Pancreas (tissue), 10 donors: ENCODE results near the gene DNAH17. TPM values are rescaled to one million over a fixed set of nuclear protein-coding genes. Genes with fewer than 3 reads are reported as not detected.

ENCODE experiments used
- ATAC-seq, 4 donors: fragments of 200-7000 bp; cut with Tn5 transposase; one replicate each; pipeline versions ENCODE4 v1.8.0 to v1.9.1; 2020; ENCODE audit warnings: mild to moderate bottlenecking in 4 of 4, moderate library complexity in 4 of 4
- DNase-seq, 6 donors: peaks; one replicate each; pipeline ENCODE4 v3.0.0-alpha.2; 2020
- FAIRE-seq: peaks from 2 replicates; lab custom pipeline; 2012; peaks lifted over from hg19 to GRCh38; lab: Jason Lieb, UNC
- H3K27ac ChIP-seq, 4 donors: fragments of 200-600 bp; sonication (generic); 1 replicate in 3 of 4; 2 replicates in 1 of 4; pipeline versions ENCODE4 v1.5.0 to v1.8.0; 2020
- H3K27me3 ChIP-seq, 4 donors: fragments of 200-600 bp; one replicate each; pipeline ENCODE4 v1.8.0; 2021
- H3K36me3 ChIP-seq, 3 donors: fragments of 200-600 bp; sonication (generic) in 1 of 3; one replicate each; pipeline versions ENCODE4 v1.5.0 to v1.8.0; 2020 to 2021
- H3K4me1 ChIP-seq, 3 donors: fragments of 200-600 bp; one replicate each; pipeline ENCODE4 v1.8.0; 2021
- H3K4me3 ChIP-seq, 4 donors: fragments of 200-600 bp; sonication (generic) in 2 of 4; one replicate each; pipeline versions ENCODE4 v1.5.0 to v1.8.0; 2020 to 2021
- H3K9me3 ChIP-seq, 4 donors: fragments of 200-600 bp; one replicate each; pipeline ENCODE4 v1.8.0; 2021
- CTCF ChIP-seq, 4 donors: fragments of 200-600 bp; sonication (generic) in 3 of 4; IDR thresholded peaks; one replicate each; pipeline versions ENCODE4 v1.5.0 to v1.8.0; 2021; ENCODE audit warnings: antibody characterized with exemption in 4 of 4
- whole genome bisulfite sequencing, 2 donors: extraction: QIAGEN DNeasy Blood & Tissue Kit; methylation state at CpG; one replicate each; pipeline ENCODE4 v1.1.7; 2013; 5-methylcytosine and 5-hydroxymethylcytosine counted together
- intact Hi-C, 3 donors: fragments of 100-400 bp; cut with DNase I; formaldehyde crosslinking; loops; one replicate each; pipeline versions ENCODE4 v1.11.1 to v1.14.2; 2022
- polyA plus RNA-seq, 2 donors: library from polyadenylated mRNA; stranded (reverse); fragments of 200-250 nt; gene quantifications; one replicate each; pipeline ENCODE4 v1.2.3, GENCODE V29; 2013
- total RNA-seq, 6 donors: library from RNA; stranded (reverse); fragmentation: NEBNext Ultra II Directional in 4 of 6; extraction: Animal tissue kit (Norgen Biotek cat#: 25700) in 4 of 6; gene quantifications; one replicate each; pipeline versions ENCODE4 v1.2.1 to v1.2.4, GENCODE V29; 2021 to 2023
- donor health status: healthy with polysubstance abuse.
- donor health status: DM: no; HTN: no; CAD: no; lungs with moderate emphysema.
- donor health status: DM: no; HTN: no; CAD: no.
- donor health status: control.
- donor health status: control.
- donor health status: Bipolar disorder and iron deficiency.
- donor health status: DM: yes; HTN: yes; CAD: no.
- donor health status: DM: no; HTN: no; CAD: no.
- donor health status: DM: no; HTN: no; CAD: no.
- donor health status: DM: yes; HTN: yes; CAD: no.

DNAH17 gene
- total and polyA plus RNA-seq, 8 donors = 0.02 to 0.08 (median 0.03) TPM; not detected in 5

DNA sequence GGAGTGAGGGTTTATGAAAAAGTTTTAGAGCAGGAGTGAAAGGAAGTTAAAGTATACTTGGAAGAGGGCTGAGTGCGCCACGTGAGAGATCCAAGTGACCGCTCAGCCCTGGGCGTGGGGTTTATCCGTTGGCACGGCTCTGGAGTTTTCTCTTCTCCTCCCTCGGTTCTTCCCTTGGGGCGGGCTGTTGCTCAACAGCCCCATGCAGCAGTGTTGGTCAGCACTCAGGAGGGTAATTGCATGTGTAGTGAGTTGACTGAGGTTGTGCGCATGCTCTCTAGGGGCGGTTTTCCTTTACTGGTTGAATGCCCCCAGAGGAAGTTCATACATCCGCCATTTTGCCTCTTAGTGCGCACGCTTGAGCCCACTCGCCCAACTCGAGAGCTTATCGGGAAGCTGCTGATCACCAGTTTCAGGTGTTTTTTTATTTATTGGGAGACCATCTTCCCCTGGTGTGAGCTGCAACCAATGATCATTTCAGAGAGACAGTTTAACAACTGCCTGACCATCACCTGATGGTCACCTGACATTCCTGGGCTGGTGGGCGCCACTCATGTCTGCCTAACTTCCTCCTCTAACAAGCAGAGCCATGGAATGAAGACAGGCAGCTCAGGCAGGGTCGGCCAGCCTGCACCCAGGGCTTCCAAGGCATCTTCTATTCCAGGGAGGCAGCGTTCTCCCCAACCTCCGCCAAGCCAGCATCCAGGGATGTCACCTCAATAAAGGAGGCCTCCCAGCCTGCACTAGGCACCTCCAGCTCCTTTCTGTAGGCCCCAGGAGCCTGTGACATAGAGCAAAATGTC is 41.3 kb upstream of the DNAH17 start:
- Histone ChIP-seq H3K9me3 (no peaks in the 10 kb centered on the region), H3K36me3 (no peaks in the 10 kb centered on the region), H3K4me3 (no peak overlapping the region), H3K4me1 (no peaks in the 10 kb centered on the region), H3K27me3 (no peaks in the 10 kb centered on the region), H3K27ac (no peak overlapping the region)
- ATAC-seq (peak in 1 of 4 donors; percentile 76), FAIRE-seq (no peak), DNase-seq (no peak)
- WGBS, 2 donors = 82 to 89% methylated on average over 20 of the region's 20 CpGs
- intact Hi-C loops = no loop called here
- TF ChIP-seq CTCF (IDR thresholded peaks at IDR 0.05) = no peak

- DNase-seq = no peak
- no peak for FAIRE-seq
- H3K4me1 ChIP-seq = no peaks in the 10 kb centered on the region
- H3K9me3 ChIP-seq = no peaks in the 10 kb centered on the region
- WGBS, 2 donors = 84 to 90% methylated on average over 8 of the region's 8 CpGs
- no peak overlapping the region for H3K4me3 ChIP-seq
- H3K36me3 ChIP-seq = no peaks in the 10 kb centered on the region
- TF ChIP-seq CTCF (IDR thresholded peaks at IDR 0.05) = no peak
- intact Hi-C loops = no loop called here
- ATAC-seq = peak in 1 of 4 donors; percentile 14
- no peak overlapping the region for H3K27ac ChIP-seq
- H3K27me3 ChIP-seq = no peaks in the 10 kb centered on the region
These were observed 40.4 kb upstream of the DNAH17 start for GRCh38 chr17:78617511-78618061.

GRCh38 chr17:78616946-78617345 is 39.8 kb upstream of the DNAH17 start:
- Histone ChIP-seq H3K27me3 (no peaks in the 10 kb centered on the region), H3K9me3 (no peaks in the 10 kb centered on the region), H3K4me3 (no peak overlapping the region), H3K36me3 (no peaks in the 10 kb centered on the region), H3K4me1 (no peaks in the 10 kb centered on the region), H3K27ac (no peak overlapping the region)
- WGBS, 2 donors = 85% methylated on average over 13 of the region's 13 CpGs
- ATAC-seq (no peak), DNase-seq (no peak), FAIRE-seq (no peak)
- intact Hi-C loops = no loop called here
- TF ChIP-seq CTCF (IDR thresholded peaks at IDR 0.05) = no peak

DNA sequence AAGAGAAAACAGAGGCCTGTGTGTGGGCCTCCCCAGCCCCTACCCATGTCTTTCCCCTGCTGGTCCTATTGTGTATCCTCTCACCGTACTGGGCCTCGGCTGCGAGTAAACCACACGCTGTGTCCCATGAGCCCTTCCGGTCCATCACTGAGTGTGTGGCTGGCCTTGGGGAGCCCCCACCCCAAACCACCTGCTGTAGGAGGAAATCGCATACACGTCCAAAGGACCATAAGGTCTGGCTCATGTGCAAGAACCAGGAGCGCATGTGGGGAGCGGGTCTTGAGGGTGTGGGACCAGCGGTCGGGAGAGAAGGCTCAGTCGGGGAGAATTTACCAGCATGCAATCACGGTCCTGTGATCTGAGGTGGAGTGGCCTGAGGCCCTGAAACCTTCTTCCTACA is 38.4 kb upstream of the DNAH17 start:
- Histone ChIP-seq H3K27me3 (no peaks in the 10 kb centered on the region), H3K27ac (no peak overlapping the region), H3K36me3 (no peaks in the 10 kb centered on the region), H3K9me3 (no peaks in the 10 kb centered on the region), H3K4me3 (no peak overlapping the region), H3K4me1 (no peaks in the 10 kb centered on the region)
- TF ChIP-seq CTCF (IDR thresholded peaks at IDR 0.05) = no peak
- FAIRE-seq = no peak
- intact Hi-C loops = no loop called here
- no peak for ATAC-seq
- DNase-seq = no peak
- WGBS, 2 donors = 90 to 94% methylated on average over 13 of the region's 13 CpGs

DNA sequence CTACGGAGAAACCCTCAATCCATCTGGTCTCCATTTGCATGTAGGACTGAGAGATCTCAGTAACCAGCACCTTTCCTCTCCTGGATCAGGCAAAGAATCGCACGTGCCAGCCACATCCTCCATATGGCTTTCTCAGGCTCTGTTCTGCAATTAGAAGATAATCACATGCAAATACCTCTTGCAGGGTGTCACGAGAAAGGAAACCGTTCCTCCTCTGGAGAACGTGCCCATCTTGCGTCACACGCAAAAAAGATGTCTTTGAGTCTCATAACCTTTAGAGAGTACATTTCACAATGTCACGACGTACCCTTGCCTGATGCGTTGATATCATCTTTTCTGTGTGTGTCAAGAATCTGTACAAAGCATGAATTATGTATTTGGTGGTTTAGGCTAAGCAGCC is 36.2 kb upstream of the DNAH17 start:
- intact Hi-C loops = no loop called here
- WGBS, 2 donors = 82 to 87% methylated on average over 11 of the region's 11 CpGs
- DNase-seq (no peak), FAIRE-seq (no peak), ATAC-seq (no peak)
- H3K36me3 ChIP-seq = no peaks in the 10 kb centered on the region
- no peaks in the 10 kb centered on the region for H3K27me3 ChIP-seq
- H3K27ac ChIP-seq = no peak overlapping the region
- H3K9me3 ChIP-seq = no peaks in the 10 kb centered on the region
- H3K4me1 ChIP-seq = no peaks in the 10 kb centered on the region
- no peak overlapping the region for H3K4me3 ChIP-seq
- no peak for TF ChIP-seq CTCF (IDR thresholded peaks at IDR 0.05)
